EL (cell line): ENCODE results near the gene BIK.

Experiments
- DNase-seq: peaks from one replicate; pipeline ENCODE4 v3.0.0-alpha.2; 2016

BIK gene

GRCh38 chr22:43106302-43106701 is 4.2 kb upstream of the BIK start:
- DNase-seq = no peak

GRCh38 chr22:43109511-43109910 is 1.0 kb upstream of the BIK start:
- DNase-seq = no peak

GRCh38 chr22:43109921-43110443 is 568 bp upstream of the BIK start:
- no peak for DNase-seq

GRCh38 chr22:43110927-43111623 is 525 bp downstream of the BIK start:
- DNase-seq = no peak

GRCh38 chr22:43113526-43114251 is 3.1 kb downstream of the BIK start:
- DNase-seq = no peak

GRCh38 chr22:43114958-43115357 is 4.4 kb downstream of the BIK start:
- DNase-seq = no peak

GRCh38 chr22:43116932-43117331 is 6.4 kb downstream of the BIK start:
- no peak for DNase-seq

- no peak for DNase-seq
Observed at GRCh38 chr22:43118024-43118849, 7.7 kb downstream of the BIK start.

- no peak for DNase-seq
Observed at GRCh38 chr22:43118953-43119458, 8.5 kb downstream of the BIK start.

- peak; percentile 91 for DNase-seq
Observed at GRCh38 chr22:43126501-43127165, 16.1 kb downstream of the BIK start.

GRCh38 chr22:43127166-43127908 is 16.8 kb downstream of the BIK start:
- no peak for DNase-seq

- no peak for DNase-seq
Observed at GRCh38 chr22:43128116-43128515, 17.6 kb downstream of the BIK start.

GRCh38 chr22:43128928-43129424 is 18.4 kb downstream of the BIK start:
- no peak for DNase-seq

GRCh38 chr22:43129426-43130425 is 19.2 kb downstream of the BIK start:
- DNase-seq = no peak

GRCh38 chr22:43131773-43132501 is 21.4 kb downstream of the BIK start:
- DNase-seq = no peak

GRCh38 chr22:43133401-43133800 is 22.9 kb downstream of the BIK start:
- DNase-seq = no peak

GRCh38 chr22:43134553-43134952 is 24.0 kb downstream of the BIK start:
- DNase-seq = no peak

GRCh38 chr22:43135565-43135964 is 25.0 kb downstream of the BIK start:
- no peak for DNase-seq

GRCh38 chr22:43136255-43136654 is 25.7 kb downstream of the BIK start:
- DNase-seq = peak; percentile 41

- no peak for DNase-seq
Observed at GRCh38 chr22:43136801-43137200, 26.3 kb downstream of the BIK start.
